Stimulated activated naive B cell treated with anti-CD40 and anti-IgM and Interleukin-4, amounts not matched to agents 10 μg/mL and 1 μg/mL and 100 μg/mL, for 72 hours (primary cell): Measurements from ENCODE around the gene ZAR1L.
"Not testable (repeated sequence)": the region's sequence is repeated elsewhere in the genome, so short reads cannot be mapped to it uniquely, and the experiment has no call there.

Experiments
- ATAC-seq, 2 donors: fragments of 150-1000 bp; cut with Tn5 transposase; replicated peaks; 2 replicates each; pipeline ENCODE4 v1.10.0; 2021; ENCODE audit warnings: moderate library complexity in 1 of 2
- DNase-seq: peaks from one replicate; pipeline ENCODE4 v3.0.0; 2021
- H3K27ac Mint-ChIP-seq: one replicate; pipeline ENCODE4 v1.8.0; 2022; ENCODE audit warnings: mild to moderate bottlenecking, mixed read lengths
- H3K27me3 Mint-ChIP-seq, 2 donors: one replicate each; pipeline ENCODE4 v1.8.0; 2022; ENCODE audit warnings: mixed read lengths in 2 of 2
- H3K36me3 Mint-ChIP-seq, 2 donors: one replicate each; pipeline ENCODE4 v1.8.0; 2022; ENCODE audit warnings: mixed read lengths in 2 of 2, mild to moderate bottlenecking in 1 of 2
- H3K4me1 Mint-ChIP-seq, 2 donors: one replicate each; pipeline ENCODE4 v1.8.0; 2022; ENCODE audit warnings: mixed read lengths in 2 of 2, mild to moderate bottlenecking in 1 of 2
- H3K4me3 Mint-ChIP-seq, 2 donors: one replicate each; pipeline ENCODE4 v1.8.0; 2022; ENCODE audit warnings: mild to moderate bottlenecking in 2 of 2, mixed read lengths in 2 of 2, moderate library complexity in 1 of 2
- H3K9me3 Mint-ChIP-seq, 2 donors: one replicate each; pipeline ENCODE4 v1.8.0; 2022; ENCODE audit warnings: mixed read lengths in 2 of 2, mild to moderate bottlenecking in 1 of 2

The ZAR1L gene

DNA sequence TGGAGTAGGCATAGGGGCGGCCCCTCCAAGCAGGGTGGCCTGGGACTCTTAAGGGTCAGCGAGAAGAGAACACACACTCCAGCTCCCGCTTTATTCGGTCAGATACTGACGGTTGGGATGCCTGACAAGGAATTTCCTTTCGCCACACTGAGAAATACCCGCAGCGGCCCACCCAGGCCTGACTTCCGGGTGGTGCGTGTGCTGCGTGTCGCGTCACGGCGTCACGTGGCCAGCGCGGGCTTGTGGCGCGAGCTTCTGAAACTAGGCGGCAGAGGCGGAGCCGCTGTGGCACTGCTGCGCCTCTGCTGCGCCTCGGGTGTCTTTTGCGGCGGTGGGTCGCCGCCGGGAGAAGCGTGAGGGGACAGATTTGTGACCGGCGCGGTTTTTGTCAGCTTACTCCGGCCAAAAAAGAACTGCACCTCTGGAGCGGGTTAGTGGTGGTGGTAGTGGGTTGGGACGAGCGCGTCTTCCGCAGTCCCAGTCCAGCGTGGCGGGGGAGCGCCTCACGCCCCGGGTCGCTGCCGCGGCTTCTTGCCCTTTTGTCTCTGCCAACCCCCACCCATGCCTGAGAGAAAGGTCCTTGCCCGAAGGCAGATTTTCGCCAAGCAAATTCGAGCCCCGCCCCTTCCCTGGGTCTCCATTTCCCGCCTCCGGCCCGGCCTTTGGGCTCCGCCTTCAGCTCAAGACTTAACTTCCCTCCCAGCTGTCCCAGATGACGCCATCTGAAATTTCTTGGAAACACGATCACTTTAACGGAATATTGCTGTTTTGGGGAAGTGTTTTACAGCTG, at the start of gene ZAR1L, which contains the start of gene BRCA2:
Gene ZAR1L, minus strand, starts transcription at position 126 of the 790 bp plus-strand sequence. CDS start 3,438 bp downstream, outside the sequence.
Gene BRCA2, plus strand, starts transcription at position 271 of the 790 bp plus-strand sequence. CDS start 953 bp downstream, outside the sequence.
- Mint-ChIP-seq H3K27ac (peak within 1 kb of the TSS; percentile 100), H3K27me3 (no peaks in the 10 kb centered on the region), H3K4me3 (peak within 1 kb of the TSS; percentile 93 to 97), H3K36me3 (peaks cover 3 to 4% of the 10 kb centered on the region in 2 donors), H3K9me3 (no peaks in the 10 kb centered on the region), H3K4me1 (peaks cover under 1 to 8% of the 10 kb centered on the region in 2 donors)
- ATAC-seq (peak; percentile 95 to 97), DNase-seq (peak; percentile 88)

DNA sequence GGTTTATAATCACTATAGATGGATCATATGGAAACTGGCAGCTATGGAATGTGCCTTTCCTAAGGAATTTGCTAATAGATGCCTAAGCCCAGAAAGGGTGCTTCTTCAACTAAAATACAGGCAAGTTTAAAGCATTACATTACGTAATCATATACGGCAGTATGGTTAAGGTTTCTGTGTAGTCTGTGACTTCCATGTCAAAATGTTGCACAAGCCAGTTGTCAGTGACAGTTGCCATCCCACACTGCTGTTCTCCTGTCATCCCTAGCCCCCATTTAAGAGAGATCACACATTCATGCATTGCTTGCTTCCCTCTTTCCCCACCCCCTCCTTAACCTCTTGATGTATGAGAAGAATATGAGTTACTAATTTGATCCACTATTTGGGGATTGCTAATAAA, 47.4 kb upstream of the ZAR1L start:
- no peaks in the 10 kb centered on the region for H3K9me3 Mint-ChIP-seq
- DNase-seq (no peak), ATAC-seq (no peak)
- H3K4me3 Mint-ChIP-seq: no peak overlapping the region
- H3K4me1 Mint-ChIP-seq: no peaks in the 10 kb centered on the region
- no peak overlapping the region for H3K27ac Mint-ChIP-seq
- H3K36me3 Mint-ChIP-seq: peaks cover 16 to 30% of the 10 kb centered on the region in 2 donors
- H3K27me3 Mint-ChIP-seq: no peaks in the 10 kb centered on the region

DNA sequence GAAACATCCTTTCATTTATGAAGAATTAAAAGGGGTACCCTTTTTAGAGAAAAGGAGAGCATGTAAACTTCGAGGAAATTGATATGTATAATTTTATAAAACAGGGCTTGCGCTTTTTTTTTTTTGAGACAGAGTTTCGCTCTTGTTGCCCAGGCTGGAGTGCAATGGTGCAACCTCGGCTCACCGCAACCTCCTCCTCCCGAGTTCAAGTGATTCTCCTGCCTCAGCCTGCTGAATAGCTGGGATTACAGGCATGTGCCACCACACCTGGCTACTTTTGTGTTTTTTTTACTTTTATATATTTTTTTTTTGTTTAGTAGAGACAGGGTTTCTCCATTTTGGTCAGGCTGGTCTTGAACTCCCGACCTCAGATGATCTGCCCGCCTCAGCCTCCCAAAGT, 40.8 kb upstream of the ZAR1L start:
- not testable (repeated sequence) for H3K9me3 Mint-ChIP-seq, H3K27ac Mint-ChIP-seq, H3K4me3 Mint-ChIP-seq, H3K4me1 Mint-ChIP-seq, ATAC-seq, DNase-seq, H3K27me3 Mint-ChIP-seq
- H3K36me3 Mint-ChIP-seq: peaks cover 16 to 17% of the 10 kb centered on the region in 2 donors

GRCh38 chr13:32354040-32354439, 38.9 kb upstream of the ZAR1L start:
- peaks cover 0 to 2% of the 10 kb centered on the region in 2 donors for H3K4me1 Mint-ChIP-seq
- H3K27me3 Mint-ChIP-seq: no peaks in the 10 kb centered on the region
- ATAC-seq (peak; percentile 80 to 82), DNase-seq (no peak)
- no peak overlapping the region for H3K4me3 Mint-ChIP-seq
- H3K36me3 Mint-ChIP-seq: peaks cover 19% of the 10 kb centered on the region in 2 donors
- H3K27ac Mint-ChIP-seq: no peak overlapping the region
- no peaks in the 10 kb centered on the region for H3K9me3 Mint-ChIP-seq

DNA sequence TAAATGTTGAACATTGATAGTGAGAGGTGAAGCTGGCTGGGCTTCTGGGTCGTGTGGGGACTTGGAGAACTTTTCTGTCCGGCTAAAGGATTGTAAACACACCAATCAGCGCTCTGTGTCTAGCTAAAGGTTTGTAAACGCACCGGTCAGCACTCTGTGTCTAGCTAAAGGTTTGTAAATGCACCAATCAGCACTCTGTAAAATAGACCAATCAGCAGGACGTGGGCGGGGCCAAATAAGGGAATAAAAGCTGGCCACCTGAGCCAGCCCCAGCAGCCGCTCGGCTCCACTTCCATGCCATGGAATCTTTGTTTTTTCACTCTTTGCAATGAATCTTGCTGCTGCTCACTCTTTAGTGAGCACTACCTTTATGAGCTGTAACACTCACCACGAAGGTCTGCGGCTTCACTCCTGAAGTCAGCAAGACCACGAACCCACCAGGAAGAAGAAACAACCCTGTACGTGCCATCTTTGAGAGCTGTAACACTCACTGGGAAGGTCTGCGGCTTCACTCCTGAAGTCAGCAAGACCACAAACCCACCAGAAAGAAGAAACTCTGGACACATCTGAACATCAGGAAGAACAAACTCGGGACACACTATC, 35.8 kb upstream of the ZAR1L start:
- H3K27me3 Mint-ChIP-seq, H3K9me3 Mint-ChIP-seq, H3K27ac Mint-ChIP-seq, H3K4me1 Mint-ChIP-seq, H3K4me3 Mint-ChIP-seq, DNase-seq, ATAC-seq: not testable (repeated sequence)
- H3K36me3 Mint-ChIP-seq: peaks cover 31 to 37% of the 10 kb centered on the region in 2 donors

DNA sequence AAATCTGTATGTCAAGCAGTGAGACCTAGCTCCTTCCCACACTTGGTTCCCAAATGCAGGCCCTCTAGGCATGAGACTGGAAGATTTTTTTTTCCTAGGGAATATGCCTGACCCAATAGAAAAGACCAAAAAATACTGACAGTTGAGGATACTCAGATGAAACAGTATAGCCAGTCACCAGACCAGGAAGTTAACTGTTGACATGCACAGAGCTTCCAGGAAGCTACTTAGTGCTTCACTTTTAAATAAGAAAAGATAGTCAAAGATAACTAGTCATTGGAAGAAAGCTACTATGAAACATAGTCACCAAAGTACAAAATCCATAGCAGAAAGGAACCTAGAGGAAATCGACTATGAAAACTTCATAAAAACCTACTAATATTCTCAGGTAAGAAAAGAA, 32.5 kb upstream of the ZAR1L start:
- Mint-ChIP-seq H3K27ac (no peak overlapping the region), H3K4me3 (no peak overlapping the region)

DNA sequence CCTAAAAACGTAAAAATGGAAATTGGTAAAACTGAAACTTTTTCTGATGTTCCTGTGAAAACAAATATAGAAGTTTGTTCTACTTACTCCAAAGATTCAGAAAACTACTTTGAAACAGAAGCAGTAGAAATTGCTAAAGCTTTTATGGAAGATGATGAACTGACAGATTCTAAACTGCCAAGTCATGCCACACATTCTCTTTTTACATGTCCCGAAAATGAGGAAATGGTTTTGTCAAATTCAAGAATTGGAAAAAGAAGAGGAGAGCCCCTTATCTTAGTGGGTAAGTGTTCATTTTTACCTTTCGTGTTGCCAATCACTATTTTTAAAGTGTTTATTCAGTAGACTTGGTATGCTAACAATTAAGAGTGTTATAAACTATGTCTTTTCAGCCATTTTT, 25.8 kb upstream of the ZAR1L start:
- Mint-ChIP-seq H3K4me3 (no peak overlapping the region), H3K4me1 (peaks cover 5% of the 10 kb centered on the region in 2 donors), H3K9me3 (peaks cover 2 to 4% of the 10 kb centered on the region in 2 donors), H3K27ac (no peak overlapping the region), H3K36me3 (peaks cover 19 to 27% of the 10 kb centered on the region in 2 donors), H3K27me3 (no peaks in the 10 kb centered on the region)
- no peak for DNase-seq
- no peak for ATAC-seq

More for the DNA sequence above, 32.5 kb upstream of the ZAR1L start:
- Mint-ChIP-seq H3K9me3 (no peaks in the 10 kb centered on the region), H3K27me3 (no peaks in the 10 kb centered on the region), H3K36me3 (peaks cover 32 to 40% of the 10 kb centered on the region in 2 donors), H3K4me1 (peaks cover 0 to 2% of the 10 kb centered on the region in 2 donors)
- no peak for ATAC-seq
- no peak for DNase-seq

- no peaks in the 10 kb centered on the region for H3K27me3 Mint-ChIP-seq
- H3K9me3 Mint-ChIP-seq: peaks cover 0 to 2% of the 10 kb centered on the region in 2 donors
- no peak overlapping the region for H3K4me3 Mint-ChIP-seq
- no peaks in the 10 kb centered on the region for H3K4me1 Mint-ChIP-seq
- no peak overlapping the region for H3K27ac Mint-ChIP-seq
- ATAC-seq (no peak), DNase-seq (no peak)
- peaks cover 42 to 59% of the 10 kb centered on the region in 2 donors for H3K36me3 Mint-ChIP-seq
Measured at GRCh38 chr13:32334671-32335070, 19.5 kb upstream of the ZAR1L start.

DNA sequence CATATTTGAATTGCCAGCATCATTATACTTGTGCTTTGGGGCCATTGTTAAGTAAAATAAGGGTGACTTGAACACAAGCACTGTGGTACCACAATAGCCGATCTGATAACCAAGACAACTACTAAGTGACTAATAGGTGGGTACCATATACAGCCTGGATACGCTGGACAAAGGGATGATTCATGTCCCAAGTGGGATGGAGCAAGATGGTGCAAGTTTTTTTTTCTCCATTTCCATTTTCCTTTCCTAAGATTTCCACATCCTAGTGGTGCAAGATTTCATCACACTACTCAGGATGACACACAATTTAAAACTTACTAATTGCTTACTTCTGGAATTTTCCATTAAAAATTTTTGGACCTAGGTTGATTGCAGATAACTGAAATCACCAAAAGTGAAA, 15.3 kb upstream of the ZAR1L start:
- Mint-ChIP-seq H3K27me3 (no peaks in the 10 kb centered on the region), H3K9me3 (peaks cover 0 to 2% of the 10 kb centered on the region in 2 donors), H3K36me3 (peaks cover 26 to 41% of the 10 kb centered on the region in 2 donors), H3K4me1 (no peaks in the 10 kb centered on the region), H3K27ac (no peak overlapping the region), H3K4me3 (no peak overlapping the region)
- DNase-seq (no peak), ATAC-seq (no peak)

GRCh38 chr13:32323912-32324311, 8.7 kb upstream of the ZAR1L start:
- ATAC-seq (no peak), DNase-seq (no peak)
- no peaks in the 10 kb centered on the region for H3K9me3 Mint-ChIP-seq
- H3K27me3 Mint-ChIP-seq: no peaks in the 10 kb centered on the region
- H3K4me3 Mint-ChIP-seq: no peak overlapping the region
- no peaks in the 10 kb centered on the region for H3K4me1 Mint-ChIP-seq
- peaks cover 15 to 23% of the 10 kb centered on the region in 2 donors for H3K36me3 Mint-ChIP-seq
- H3K27ac Mint-ChIP-seq: no peak overlapping the region

DNA sequence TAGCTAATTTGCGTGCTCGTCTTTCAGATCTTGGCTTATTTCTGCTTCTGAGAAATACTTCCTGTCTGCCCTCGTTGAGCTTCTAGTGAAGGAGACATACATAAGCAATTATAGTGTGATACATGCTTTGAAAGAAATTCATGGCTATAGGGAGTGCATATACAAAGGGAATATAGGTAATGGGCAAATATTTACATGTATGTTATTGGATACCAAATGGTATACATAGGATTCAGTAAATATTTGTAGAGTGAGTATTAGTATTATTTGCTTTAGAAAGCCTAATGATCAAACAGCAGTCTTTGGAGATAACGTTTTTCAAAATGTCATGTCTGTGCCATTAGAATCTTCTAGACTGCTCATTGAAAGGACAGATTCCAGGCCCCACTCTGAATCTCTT, 5.4 kb upstream of the ZAR1L start:
- DNase-seq (no peak), ATAC-seq (no peak)
- Mint-ChIP-seq H3K27me3 (no peaks in the 10 kb centered on the region), H3K9me3 (no peaks in the 10 kb centered on the region), H3K4me1 (no peaks in the 10 kb centered on the region), H3K27ac (no peak overlapping the region), H3K4me3 (no peak overlapping the region), H3K36me3 (peaks cover 15 to 20% of the 10 kb centered on the region in 2 donors)

- Mint-ChIP-seq H3K27me3 (no peaks in the 10 kb centered on the region), H3K27ac (no peak overlapping the region), H3K4me3 (no peak overlapping the region), H3K9me3 (no peaks in the 10 kb centered on the region), H3K36me3 (peaks cover 6 to 11% of the 10 kb centered on the region in 2 donors), H3K4me1 (peaks cover 0 to 8% of the 10 kb centered on the region in 2 donors)
- DNase-seq (no peak), ATAC-seq (no peak)
Measured at GRCh38 chr13:32317716-32318465, 2.7 kb upstream of the ZAR1L start.

DNA sequence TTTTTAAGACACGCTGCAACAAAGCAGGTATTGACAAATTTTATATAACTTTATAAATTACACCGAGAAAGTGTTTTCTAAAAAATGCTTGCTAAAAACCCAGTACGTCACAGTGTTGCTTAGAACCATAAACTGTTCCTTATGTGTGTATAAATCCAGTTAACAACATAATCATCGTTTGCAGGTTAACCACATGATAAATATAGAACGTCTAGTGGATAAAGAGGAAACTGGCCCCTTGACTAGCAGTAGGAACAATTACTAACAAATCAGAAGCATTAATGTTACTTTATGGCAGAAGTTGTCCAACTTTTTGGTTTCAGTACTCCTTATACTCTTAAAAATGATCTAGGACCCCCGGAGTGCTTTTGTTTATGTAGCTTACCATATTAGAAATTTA, 1.3 kb upstream of the ZAR1L start:
- Mint-ChIP-seq H3K27ac (no peak overlapping the region), H3K4me1 (peaks cover 0 to 8% of the 10 kb centered on the region in 2 donors), H3K36me3 (peaks cover 4% of the 10 kb centered on the region in 2 donors), H3K27me3 (no peaks in the 10 kb centered on the region), H3K9me3 (no peaks in the 10 kb centered on the region), H3K4me3 (peak overlapping the region; percentile 22 to 93)
- DNase-seq (no peak), ATAC-seq (no peak)

DNA sequence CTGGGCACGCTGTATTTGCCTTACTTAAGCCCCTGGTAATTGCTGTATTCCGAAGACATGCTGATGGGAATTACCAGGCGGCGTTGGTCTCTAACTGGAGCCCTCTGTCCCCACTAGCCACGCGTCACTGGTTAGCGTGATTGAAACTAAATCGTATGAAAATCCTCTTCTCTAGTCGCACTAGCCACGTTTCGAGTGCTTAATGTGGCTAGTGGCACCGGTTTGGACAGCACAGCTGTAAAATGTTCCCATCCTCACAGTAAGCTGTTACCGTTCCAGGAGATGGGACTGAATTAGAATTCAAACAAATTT, 821 bp upstream of the ZAR1L start:
- H3K4me3 Mint-ChIP-seq: peak overlapping the region; percentile 93 to 97
- no peaks in the 10 kb centered on the region for H3K9me3 Mint-ChIP-seq
- H3K27ac Mint-ChIP-seq: peak overlapping the region; percentile 100
- H3K27me3 Mint-ChIP-seq: no peaks in the 10 kb centered on the region
- DNase-seq (no peak), ATAC-seq (peak; percentile 41 to 54)
- H3K36me3 Mint-ChIP-seq: peaks cover 4% of the 10 kb centered on the region in 2 donors
- peaks cover 0 to 8% of the 10 kb centered on the region in 2 donors for H3K4me1 Mint-ChIP-seq
